ENCODE data around the gene TREML4.

- TF ChIP-seq REST (IDR thresholded peaks at IDR 0.05; ENCODE audit: insufficient replicate concordance, low read depth) (no peak), GABPA (IDR thresholded peaks at IDR 0.05; ENCODE audit: low read depth) (no peak)
These were observed 11.5 kb upstream of the TREML4 start for GRCh38 chr6:41216616-41217015.

Data from HL-60 (cell line).